Activated naive CD4-positive, alpha-beta T cell treated with anti-CD3 and anti-CD28 coated beads for 36 hours (primary cell): ENCODE results near the gene PHLDA3. TPM values are rescaled to one million over a fixed set of nuclear protein-coding genes. Genes with fewer than 3 reads are reported as not detected.

ENCODE experiments used
- CTCF ChIA-PET: fragments of 350-600 bp; sonication (Branson Sonifier 250); formaldehyde crosslinking; loops from one replicate; lab custom pipeline; 2021; ENCODE audit warnings: antibody characterized with exemption; lab: Charles Lee
- DNase-seq: peaks from one replicate; pipeline ENCODE4 v3.0.0-alpha.2; 2020
- H3K27ac Mint-ChIP-seq: one replicate; pipeline ENCODE4 v1.8.0; 2021; ENCODE audit warnings: mild to moderate bottlenecking, mixed read lengths
- H3K27me3 Mint-ChIP-seq: one replicate; pipeline ENCODE4 v1.8.0; 2021; ENCODE audit warnings: low read depth, mixed read lengths
- H3K36me3 Mint-ChIP-seq: one replicate; pipeline ENCODE4 v1.8.0; 2021; ENCODE audit warnings: low read depth, mixed read lengths
- H3K4me1 Mint-ChIP-seq: one replicate; pipeline ENCODE4 v1.8.0; 2021; ENCODE audit warnings: low read depth, mixed read lengths
- H3K4me3 Mint-ChIP-seq: one replicate; pipeline ENCODE4 v1.8.0; 2021; ENCODE audit warnings: mild to moderate bottlenecking, moderate library complexity, mixed read lengths
- H3K9me3 Mint-ChIP-seq: one replicate; pipeline ENCODE4 v1.8.0; 2021; ENCODE audit warnings: mixed read lengths
- intact Hi-C: fragments of 100-400 bp; cut with micrococcal nuclease; formaldehyde crosslinking; loops from one replicate; pipeline ENCODE4 v1.15.1; 2023
- total RNA-seq, 2 experiments: library from RNA; stranded (reverse); gene quantifications; one replicate each; pipeline ENCODE4 v1.2.3, GENCODE V29; 2021

The PHLDA3 gene
- total RNA-seq, 2 experiments from 2014 or later: 19.5 TPM

DNA sequence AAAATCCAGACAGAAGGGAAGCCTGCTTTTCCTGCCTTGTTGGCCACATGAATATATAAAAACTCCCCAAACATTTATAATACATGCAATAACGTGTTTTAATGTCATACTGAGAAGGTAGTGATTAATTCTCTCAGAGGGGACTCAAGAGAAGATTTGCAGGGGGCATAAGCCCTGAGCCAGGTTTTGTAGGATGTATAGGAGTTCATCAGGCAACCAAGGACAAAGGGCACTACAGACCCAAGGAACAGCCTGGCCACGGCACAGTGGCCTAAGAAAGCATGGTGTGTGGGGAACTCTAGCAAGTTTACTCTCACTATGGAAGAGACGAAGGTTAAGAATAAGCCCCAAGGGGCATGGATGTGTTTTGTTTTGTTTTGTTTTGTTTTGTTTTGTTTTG, 32.0 kb downstream of the PHLDA3 start:
- no peak overlapping the region for H3K27ac Mint-ChIP-seq
- CTCF ChIA-PET: interaction anchor here (1.9 to 2.8 kb wide), 3 partner anchors 10 to 47 kb away, joined by 8 to 39 read pairs (median 10); no protein-coding TSS in a partner anchor
- intact Hi-C loops: loop anchor here (1.0 kb wide), 2 partner anchors 44 to 76 kb away; no protein-coding TSS in a partner anchor
- H3K9me3 Mint-ChIP-seq: no peaks in the 10 kb centered on the region
- H3K27me3 Mint-ChIP-seq: peaks cover 6% of the 10 kb centered on the region
- peaks cover 5% of the 10 kb centered on the region for H3K4me1 Mint-ChIP-seq
- DNase-seq: no peak
- H3K4me3 Mint-ChIP-seq: no peak overlapping the region
- H3K36me3 Mint-ChIP-seq: no peaks in the 10 kb centered on the region

DNA sequence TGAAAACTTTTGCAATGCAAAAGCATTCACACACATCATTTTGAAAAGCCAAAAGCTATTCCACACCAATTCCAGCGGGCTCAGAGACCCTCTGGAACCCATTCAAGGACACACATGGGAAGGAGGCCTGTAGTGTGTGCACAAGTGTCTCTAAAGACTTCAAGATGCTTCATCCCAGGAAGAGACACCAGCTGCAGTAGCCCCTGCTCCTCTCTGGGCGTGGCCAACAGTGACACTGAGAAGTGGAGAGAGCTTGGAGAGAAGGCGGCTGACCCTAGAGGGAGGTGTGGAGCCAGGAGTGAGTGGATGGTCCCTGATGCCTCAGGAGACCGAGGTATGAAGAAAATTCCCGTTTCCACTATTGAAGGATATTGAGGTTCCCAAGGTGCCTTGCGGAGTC, 32.6 kb downstream of the PHLDA3 start:
- Mint-ChIP-seq H3K9me3 (no peaks in the 10 kb centered on the region), H3K4me3 (no peak overlapping the region), H3K27ac (no peak overlapping the region), H3K27me3 (peaks cover 6% of the 10 kb centered on the region), H3K36me3 (no peaks in the 10 kb centered on the region), H3K4me1 (peaks cover 5% of the 10 kb centered on the region)
- intact Hi-C loops: loop anchor here (1.0 kb wide), 2 partner anchors 45 to 77 kb away; no protein-coding TSS in a partner anchor
- no peak for DNase-seq
- CTCF ChIA-PET: interaction anchor here (0.6 to 5.2 kb wide), 14 partner anchors 11 to 115 kb away, joined by 3 to 39 read pairs (median 6); partner anchors contain the start of gene PHLDA3

DNA sequence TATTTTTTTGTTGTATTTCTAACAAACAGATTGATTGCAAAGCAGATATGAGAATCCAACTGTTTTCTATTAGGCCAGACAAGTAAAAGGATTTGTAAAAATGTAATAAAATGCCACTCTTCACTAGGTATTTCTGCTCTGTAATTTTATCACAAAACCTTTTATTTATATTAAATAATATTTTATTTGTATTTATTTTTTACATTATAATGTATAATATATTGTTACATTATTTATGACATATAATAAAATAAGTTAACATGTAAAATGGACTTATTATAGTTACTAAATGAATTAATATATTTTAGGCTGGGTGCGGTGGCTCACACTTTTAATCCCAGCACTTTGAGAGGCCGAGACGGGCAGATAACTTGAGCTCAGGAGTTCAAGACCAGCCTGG, 34.7 kb downstream of the PHLDA3 start:
- H3K27ac Mint-ChIP-seq: no peak overlapping the region
- no peak for DNase-seq
- H3K4me3 Mint-ChIP-seq: no peak overlapping the region
- intact Hi-C loops: no loop called here
- CTCF ChIA-PET: interaction anchor here (2.4 to 5.2 kb wide), 3 partner anchors 13 to 78 kb away, joined by 27 to 39 read pairs (median 33); no protein-coding TSS in a partner anchor
- no peaks in the 10 kb centered on the region for H3K36me3 Mint-ChIP-seq
- peaks cover 5% of the 10 kb centered on the region for H3K4me1 Mint-ChIP-seq
- H3K27me3 Mint-ChIP-seq: peaks cover 9% of the 10 kb centered on the region
- no peaks in the 10 kb centered on the region for H3K9me3 Mint-ChIP-seq

DNA sequence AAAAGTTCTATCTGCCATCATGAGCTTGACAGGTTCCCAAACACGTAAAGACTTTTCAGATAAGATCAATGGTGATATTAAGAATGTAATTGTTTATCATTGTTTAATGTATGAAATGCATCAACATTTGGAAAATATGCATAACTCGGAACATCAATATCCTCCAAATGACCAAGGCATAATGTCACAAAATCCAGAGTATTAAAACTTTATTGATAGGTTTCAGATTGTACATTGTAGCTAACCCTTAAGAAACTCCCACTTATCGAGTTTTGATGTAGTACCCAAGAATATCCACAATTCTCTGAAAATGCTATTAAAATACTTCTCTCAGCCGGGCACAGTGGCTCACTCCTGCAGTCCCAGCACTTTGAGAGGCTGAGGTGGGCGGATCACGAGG, 35.4 kb downstream of the PHLDA3 start:
- H3K4me3 Mint-ChIP-seq: no peak overlapping the region
- CTCF ChIA-PET: interaction anchor here (1.1 to 5.2 kb wide), 2 partner anchors 48 to 80 kb away, joined by 7 to 27 read pairs; no protein-coding TSS in a partner anchor
- H3K36me3 Mint-ChIP-seq: no peaks in the 10 kb centered on the region
- H3K9me3 Mint-ChIP-seq: no peaks in the 10 kb centered on the region
- peaks cover 5% of the 10 kb centered on the region for H3K4me1 Mint-ChIP-seq
- intact Hi-C loops: no loop called here
- H3K27me3 Mint-ChIP-seq: peaks cover 9% of the 10 kb centered on the region
- no peak overlapping the region for H3K27ac Mint-ChIP-seq
- DNase-seq: no peak

DNA sequence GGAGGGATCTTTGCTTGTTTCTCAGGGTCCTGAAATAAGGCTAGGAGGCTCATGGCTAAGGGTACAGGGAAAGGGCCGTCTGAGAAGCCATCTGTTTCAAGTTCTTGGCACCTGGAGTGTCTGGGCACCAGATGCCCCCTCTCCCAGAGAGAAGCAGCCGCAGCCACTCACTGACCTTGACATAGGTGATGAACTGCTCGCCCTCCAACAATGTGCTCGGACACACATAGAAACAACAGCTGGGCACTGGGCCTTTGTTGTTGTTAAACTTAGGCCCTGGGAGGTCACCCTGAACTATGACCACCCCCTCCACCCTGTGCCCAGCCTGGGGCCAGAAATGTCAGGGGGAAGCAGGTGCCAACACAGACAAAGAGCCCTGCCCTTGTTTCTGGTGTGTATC, 38.2 kb downstream of the PHLDA3 start:
- intact Hi-C loops: no loop called here
- Mint-ChIP-seq H3K36me3 (no peaks in the 10 kb centered on the region), H3K4me3 (no peak overlapping the region), H3K27ac (no peak overlapping the region), H3K4me1 (peaks cover 2% of the 10 kb centered on the region), H3K9me3 (no peaks in the 10 kb centered on the region), H3K27me3 (peaks cover 9% of the 10 kb centered on the region)
- DNase-seq: no peak
- CTCF ChIA-PET: interaction anchor here (0.6 to 0.8 kb wide), 2 partner anchors 82 to 187 kb away, joined by 3 to 4 read pairs; no protein-coding TSS in a partner anchor

DNA sequence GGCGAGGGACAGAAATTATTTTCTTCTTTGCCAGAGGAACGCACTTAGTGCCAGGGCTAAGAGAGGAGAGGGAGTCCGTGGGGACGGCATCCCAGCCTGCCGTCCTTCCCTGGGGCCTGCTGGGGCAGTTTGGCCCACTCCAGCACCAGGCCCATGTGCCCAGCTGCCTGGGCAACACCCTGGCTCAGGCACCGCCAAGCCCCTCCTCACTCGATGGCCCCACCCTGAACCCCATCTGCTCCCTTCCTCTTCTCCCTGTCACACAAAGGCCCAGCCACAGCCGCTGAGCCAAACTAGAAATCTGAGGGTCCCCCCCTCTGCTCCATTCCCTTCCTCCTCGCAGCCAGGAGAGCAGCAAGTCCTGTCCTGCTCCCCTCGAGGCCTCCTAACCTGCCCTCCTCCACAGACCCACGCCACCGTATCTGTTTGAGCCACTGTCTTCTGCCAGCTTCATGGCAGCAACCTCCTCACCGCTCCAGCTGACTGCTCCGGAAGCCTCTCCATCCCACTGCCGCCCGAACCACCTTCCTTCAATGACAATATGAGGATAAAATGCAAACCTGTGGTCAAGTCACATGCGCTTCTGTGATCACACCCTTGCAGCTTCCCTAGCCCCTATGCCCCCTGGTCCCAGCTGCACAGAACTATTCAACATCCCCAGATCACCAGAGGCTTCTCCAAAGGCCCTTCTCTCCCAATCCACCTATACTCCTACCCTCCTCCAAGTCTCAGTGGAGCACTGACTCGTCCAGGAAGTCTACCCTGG, 39.1 kb downstream of the PHLDA3 start:
- Mint-ChIP-seq H3K27ac (no peak overlapping the region), H3K36me3 (no peaks in the 10 kb centered on the region), H3K4me1 (no peaks in the 10 kb centered on the region), H3K4me3 (no peak overlapping the region), H3K27me3 (peaks cover 9% of the 10 kb centered on the region), H3K9me3 (no peaks in the 10 kb centered on the region)
- no peak for DNase-seq
- CTCF ChIA-PET: no interaction called here
- intact Hi-C loops: no loop called here

DNA sequence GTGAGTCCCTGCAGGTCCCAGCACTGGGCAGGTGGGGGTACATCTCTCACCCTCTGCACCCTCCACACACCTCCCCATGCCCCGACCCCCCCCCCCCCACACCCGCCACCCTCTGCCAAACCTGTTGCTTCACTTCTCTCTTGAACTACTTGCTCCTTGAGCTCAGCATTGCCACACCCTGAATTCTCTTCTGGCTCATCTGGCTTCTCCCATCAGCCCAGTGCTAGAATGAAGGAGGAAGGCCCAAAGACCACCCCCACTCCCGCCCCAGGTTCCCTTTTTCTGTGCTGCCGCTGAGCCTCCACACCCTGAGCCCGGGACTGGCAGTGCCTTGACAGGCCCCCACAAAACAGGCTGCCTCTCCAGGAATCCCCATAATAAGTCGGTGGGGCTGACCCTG, 41.0 kb downstream of the PHLDA3 start:
- Mint-ChIP-seq H3K36me3 (no peaks in the 10 kb centered on the region), H3K27ac (no peak overlapping the region), H3K4me3 (no peak overlapping the region), H3K9me3 (no peaks in the 10 kb centered on the region), H3K27me3 (peaks cover 4% of the 10 kb centered on the region), H3K4me1 (no peaks in the 10 kb centered on the region)
- no peak for DNase-seq
- intact Hi-C loops: no loop called here
- CTCF ChIA-PET: no interaction called here

DNA sequence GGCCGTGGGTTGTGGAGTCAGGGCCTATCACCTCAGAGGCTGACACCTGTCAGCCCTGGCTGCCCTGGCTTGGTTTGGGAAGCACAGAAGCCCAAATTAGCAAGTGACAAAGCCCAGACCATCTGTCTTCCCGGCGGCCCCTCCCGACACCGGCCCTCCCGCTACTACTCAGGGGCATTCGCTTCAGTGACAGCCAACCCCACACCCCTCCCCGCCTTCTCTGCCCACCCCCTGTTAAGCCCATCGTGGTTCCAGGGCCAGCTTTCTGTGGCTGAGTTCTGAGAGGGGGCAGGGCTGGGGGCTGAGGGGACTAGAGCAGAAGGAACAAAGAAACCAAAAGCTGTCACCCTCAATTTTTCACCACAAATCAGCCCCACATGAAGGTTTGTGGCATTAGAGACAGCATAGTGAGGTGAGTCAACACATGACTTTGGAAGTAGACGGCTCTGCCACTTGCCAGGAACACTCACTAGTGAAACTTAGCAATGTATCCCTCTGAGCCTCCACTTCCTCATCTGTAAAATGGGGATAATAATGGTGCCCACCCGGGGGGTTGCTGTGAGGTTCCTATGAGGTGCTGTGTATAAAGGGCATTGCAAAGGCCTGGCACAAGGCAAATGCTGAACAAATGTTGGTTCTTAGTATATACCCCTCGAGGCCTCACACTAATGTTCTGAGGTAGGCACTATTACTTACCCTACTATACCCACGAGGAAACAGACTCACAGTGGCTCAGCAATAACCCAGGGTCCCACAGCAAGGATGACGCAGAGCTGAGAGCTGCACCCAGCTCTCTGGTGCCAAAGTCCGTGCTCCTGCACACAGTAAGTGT, 42.3 kb downstream of the PHLDA3 start:
- intact Hi-C loops: no loop called here
- H3K9me3 Mint-ChIP-seq: no peaks in the 10 kb centered on the region
- no peak for DNase-seq
- H3K27me3 Mint-ChIP-seq: peaks cover 4% of the 10 kb centered on the region
- H3K4me3 Mint-ChIP-seq: no peak overlapping the region
- CTCF ChIA-PET: no interaction called here
- no peaks in the 10 kb centered on the region for H3K4me1 Mint-ChIP-seq
- H3K27ac Mint-ChIP-seq: no peak overlapping the region
- no peaks in the 10 kb centered on the region for H3K36me3 Mint-ChIP-seq

DNA sequence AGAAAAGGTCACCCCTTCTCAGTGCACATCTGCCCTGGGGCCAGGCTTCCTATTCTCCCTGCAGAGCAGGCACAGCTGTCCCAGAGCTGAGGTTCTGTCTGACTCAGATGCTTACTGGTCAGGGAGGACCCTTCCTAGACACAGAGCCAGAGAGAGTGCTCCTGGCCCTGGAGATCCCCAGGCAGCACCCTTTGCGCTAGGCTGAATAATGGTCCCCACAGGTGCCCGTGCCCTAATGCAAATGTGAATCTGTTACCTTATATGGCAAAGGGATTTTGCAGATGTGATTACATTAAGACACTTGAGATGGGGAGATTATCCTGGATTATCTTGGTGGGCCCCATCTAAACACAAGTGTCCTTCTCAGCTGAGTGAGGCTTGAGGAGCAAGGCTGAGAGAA, 44.8 kb downstream of the PHLDA3 start:
- Mint-ChIP-seq H3K9me3 (no peaks in the 10 kb centered on the region), H3K27ac (no peak overlapping the region), H3K36me3 (no peaks in the 10 kb centered on the region), H3K4me3 (no peak overlapping the region), H3K4me1 (no peaks in the 10 kb centered on the region), H3K27me3 (no peaks in the 10 kb centered on the region)
- intact Hi-C loops: no loop called here
- no peak for DNase-seq
- CTCF ChIA-PET: interaction anchor here (1.7 kb wide), 1 partner anchor 24 kb away, joined by 3 read pairs; no protein-coding TSS in a partner anchor

DNA sequence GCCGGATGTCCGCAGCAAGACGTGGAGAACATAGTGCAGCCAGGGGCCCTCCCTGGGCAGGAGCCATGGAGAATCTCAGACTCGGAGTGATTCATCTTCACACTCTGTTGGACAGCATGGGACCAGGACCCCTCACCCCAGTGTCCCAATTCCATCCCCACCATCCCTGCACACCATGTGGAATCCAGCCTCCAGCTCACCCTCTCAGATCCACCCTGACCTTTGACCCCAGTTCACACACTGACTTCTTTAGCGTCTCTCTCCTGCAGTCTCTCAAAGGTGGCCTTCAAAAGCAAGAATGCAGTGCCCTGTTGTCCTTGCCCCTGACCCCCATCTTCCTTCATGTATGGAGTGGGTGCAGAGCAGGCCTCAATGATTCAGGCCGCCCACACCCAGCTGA, 45.3 kb downstream of the PHLDA3 start:
- intact Hi-C loops: no loop called here
- no peaks in the 10 kb centered on the region for H3K36me3 Mint-ChIP-seq
- no peak overlapping the region for H3K4me3 Mint-ChIP-seq
- no peaks in the 10 kb centered on the region for H3K9me3 Mint-ChIP-seq
- no peak for DNase-seq
- no peaks in the 10 kb centered on the region for H3K27me3 Mint-ChIP-seq
- CTCF ChIA-PET: interaction anchor here (1.7 kb wide), 1 partner anchor 25 kb away, joined by 3 read pairs; no protein-coding TSS in a partner anchor
- no peaks in the 10 kb centered on the region for H3K4me1 Mint-ChIP-seq
- H3K27ac Mint-ChIP-seq: no peak overlapping the region

DNA sequence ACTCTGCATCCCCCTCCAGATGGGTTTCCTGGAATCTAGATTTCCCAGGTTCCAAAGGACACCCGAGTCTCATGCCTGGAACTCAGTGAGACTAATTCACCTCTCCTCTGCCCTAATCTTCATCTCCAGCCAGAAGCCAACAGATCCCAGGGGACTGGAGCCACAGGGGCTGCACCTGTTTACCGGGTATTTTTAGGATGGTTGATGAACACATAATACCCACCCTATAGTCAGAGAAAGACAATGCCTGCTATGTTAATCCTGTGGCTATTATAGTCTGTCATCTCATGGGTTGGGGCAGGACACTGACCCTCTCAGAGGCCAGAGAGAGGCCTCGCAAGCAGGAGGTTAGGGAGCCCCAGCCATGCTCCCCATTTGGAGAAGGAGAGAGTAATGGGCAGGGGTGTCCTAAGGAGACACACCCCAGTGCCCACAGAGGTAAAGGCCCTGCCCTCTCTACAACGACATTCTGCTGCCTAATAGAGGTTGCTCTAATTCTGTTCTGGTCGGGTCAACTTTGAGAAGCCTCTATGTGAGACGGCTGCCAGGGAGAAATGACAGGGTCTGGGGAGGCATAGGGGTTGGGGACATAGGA, 46.5 kb downstream of the PHLDA3 start:
- H3K36me3 Mint-ChIP-seq: no peaks in the 10 kb centered on the region
- no peaks in the 10 kb centered on the region for H3K4me1 Mint-ChIP-seq
- no peaks in the 10 kb centered on the region for H3K27me3 Mint-ChIP-seq
- H3K4me3 Mint-ChIP-seq: no peak overlapping the region
- no peak for DNase-seq
- CTCF ChIA-PET: interaction anchor here (1.7 kb wide), 1 partner anchor 26 kb away, joined by 3 read pairs; no protein-coding TSS in a partner anchor
- no peak overlapping the region for H3K27ac Mint-ChIP-seq
- H3K9me3 Mint-ChIP-seq: no peaks in the 10 kb centered on the region
- intact Hi-C loops: no loop called here

DNA sequence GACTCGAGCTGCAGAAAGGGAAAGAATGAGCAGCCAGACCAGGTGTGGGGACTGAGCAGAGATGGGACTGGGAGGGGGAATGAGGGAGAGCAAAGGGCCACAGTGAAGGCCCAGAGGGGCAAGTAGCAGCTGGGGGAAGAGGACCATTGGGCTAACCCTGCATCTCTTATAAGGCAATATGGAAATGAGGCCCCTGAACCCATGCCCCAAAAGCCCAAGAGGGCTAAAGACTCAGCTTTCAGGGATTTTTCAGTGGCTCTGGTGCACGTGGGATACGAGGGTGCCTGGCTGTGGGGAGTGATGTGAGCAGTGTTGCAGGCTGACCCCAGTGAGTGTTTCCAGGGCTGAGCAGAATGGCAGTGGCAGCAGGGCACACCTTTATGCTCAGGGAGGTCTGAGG, 47.0 kb downstream of the PHLDA3 start:
- no peaks in the 10 kb centered on the region for H3K36me3 Mint-ChIP-seq
- no peak for DNase-seq
- intact Hi-C loops: no loop called here
- no peaks in the 10 kb centered on the region for H3K4me1 Mint-ChIP-seq
- no peaks in the 10 kb centered on the region for H3K9me3 Mint-ChIP-seq
- no peak overlapping the region for H3K27ac Mint-ChIP-seq
- CTCF ChIA-PET: no interaction called here
- no peaks in the 10 kb centered on the region for H3K27me3 Mint-ChIP-seq
- no peak overlapping the region for H3K4me3 Mint-ChIP-seq
